RWPE2 (cell line): ENCODE data around the gene DLX4.
A peak's percentile ranks its signal among the peaks of the same experiment; 100 is the strongest.

ENCODE experiments used
- ATAC-seq: fragments of 200-7000 bp; cut with Tn5 transposase; 3 replicates; pipeline ENCODE4 v1.9.1; 2021; ENCODE audit warnings: low read depth
- DNase-seq: peaks from one replicate; pipeline ENCODE4 v3.0.0-alpha.2; 2020; ENCODE audit warnings: low spot score
- H3K27ac ChIP-seq: fragments of 450-650 bp; 2 replicates; pipeline ENCODE4 v1.5.1; 2017; ENCODE audit warnings: mild to moderate bottlenecking; ENCODE audit not compliant: poor library complexity, severe bottlenecking
- H3K27me3 ChIP-seq: fragments of 250-450 bp; sonication (Bioruptor Pico); 2 replicates; pipeline ENCODE4 v1.5.1; 2021; ENCODE audit warnings: mild to moderate bottlenecking, moderate library complexity; ENCODE audit not compliant: insufficient read depth, poor library complexity, severe bottlenecking
- H3K36me3 ChIP-seq: fragments of 250-450 bp; sonication (Bioruptor Pico); 2 replicates; pipeline ENCODE4 v1.5.1; 2020; ENCODE audit warnings: low read depth, mild to moderate bottlenecking, moderate library complexity
- H3K4me1 ChIP-seq: fragments of 250-450 bp; sonication (Bioruptor Pico); 2 replicates; pipeline ENCODE4 v1.5.1; 2021; ENCODE audit warnings: mild to moderate bottlenecking, moderate library complexity; ENCODE audit not compliant: insufficient read depth, poor library complexity, severe bottlenecking
- H3K4me3 ChIP-seq: fragments of 250-450 bp; sonication (Bioruptor Pico); 2 replicates; pipeline ENCODE4 v1.5.1; 2021; ENCODE audit warnings: mild to moderate bottlenecking, moderate library complexity; ENCODE audit not compliant: severe bottlenecking
- H3K9me3 ChIP-seq: fragments of 250-450 bp; sonication (Bioruptor Pico); 2 replicates; pipeline ENCODE4 v1.5.1; 2021; ENCODE audit warnings: mild to moderate bottlenecking, moderate library complexity; ENCODE audit not compliant: severe bottlenecking
- TF ChIP-seq, protein P1 (sequence below): fragments of 450-650 bp; IDR thresholded peaks from one replicate; pipeline ENCODE4 v1.5.1; 2017; ENCODE audit warnings: mild to moderate bottlenecking, moderate library complexity; ENCODE audit not compliant: poor library complexity, severe bottlenecking

Gene DLX4

DNA sequence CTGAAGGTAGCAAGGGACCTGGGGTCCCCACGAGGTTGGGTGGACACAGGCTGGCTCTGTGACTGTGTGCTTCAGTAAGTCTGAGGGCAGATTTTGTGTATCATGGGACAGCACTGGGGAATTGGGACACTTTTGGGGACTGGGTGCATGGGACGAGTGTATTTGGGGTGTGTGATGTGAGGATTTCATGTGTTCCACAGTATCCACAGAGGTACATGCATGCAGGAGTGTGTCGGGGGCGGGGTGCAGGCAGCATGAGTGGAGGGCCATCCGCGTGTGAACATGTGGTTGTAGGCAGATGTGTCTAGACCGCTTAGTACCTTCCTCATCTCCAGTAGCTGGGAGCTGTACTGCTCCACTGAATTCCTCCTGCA is 27.1 kb downstream of the DLX4 start:
- TF ChIP-seq, protein P1, sequence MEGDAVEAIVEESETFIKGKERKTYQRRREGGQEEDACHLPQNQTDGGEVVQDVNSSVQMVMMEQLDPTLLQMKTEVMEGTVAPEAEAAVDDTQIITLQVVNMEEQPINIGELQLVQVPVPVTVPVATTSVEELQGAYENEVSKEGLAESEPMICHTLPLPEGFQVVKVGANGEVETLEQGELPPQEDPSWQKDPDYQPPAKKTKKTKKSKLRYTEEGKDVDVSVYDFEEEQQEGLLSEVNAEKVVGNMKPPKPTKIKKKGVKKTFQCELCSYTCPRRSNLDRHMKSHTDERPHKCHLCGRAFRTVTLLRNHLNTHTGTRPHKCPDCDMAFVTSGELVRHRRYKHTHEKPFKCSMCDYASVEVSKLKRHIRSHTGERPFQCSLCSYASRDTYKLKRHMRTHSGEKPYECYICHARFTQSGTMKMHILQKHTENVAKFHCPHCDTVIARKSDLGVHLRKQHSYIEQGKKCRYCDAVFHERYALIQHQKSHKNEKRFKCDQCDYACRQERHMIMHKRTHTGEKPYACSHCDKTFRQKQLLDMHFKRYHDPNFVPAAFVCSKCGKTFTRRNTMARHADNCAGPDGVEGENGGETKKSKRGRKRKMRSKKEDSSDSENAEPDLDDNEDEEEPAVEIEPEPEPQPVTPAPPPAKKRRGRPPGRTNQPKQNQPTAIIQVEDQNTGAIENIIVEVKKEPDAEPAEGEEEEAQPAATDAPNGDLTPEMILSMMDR = no peak
- Histone ChIP-seq H3K27me3 (peaks cover 10% of the 10 kb centered on the region), H3K4me1 (peaks cover 10% of the 10 kb centered on the region), H3K27ac (no peak overlapping the region), H3K9me3 (no peaks in the 10 kb centered on the region), H3K4me3 (no peak overlapping the region), H3K36me3 (no peaks in the 10 kb centered on the region)
- no peak for DNase-seq
- no peak for ATAC-seq

DNA sequence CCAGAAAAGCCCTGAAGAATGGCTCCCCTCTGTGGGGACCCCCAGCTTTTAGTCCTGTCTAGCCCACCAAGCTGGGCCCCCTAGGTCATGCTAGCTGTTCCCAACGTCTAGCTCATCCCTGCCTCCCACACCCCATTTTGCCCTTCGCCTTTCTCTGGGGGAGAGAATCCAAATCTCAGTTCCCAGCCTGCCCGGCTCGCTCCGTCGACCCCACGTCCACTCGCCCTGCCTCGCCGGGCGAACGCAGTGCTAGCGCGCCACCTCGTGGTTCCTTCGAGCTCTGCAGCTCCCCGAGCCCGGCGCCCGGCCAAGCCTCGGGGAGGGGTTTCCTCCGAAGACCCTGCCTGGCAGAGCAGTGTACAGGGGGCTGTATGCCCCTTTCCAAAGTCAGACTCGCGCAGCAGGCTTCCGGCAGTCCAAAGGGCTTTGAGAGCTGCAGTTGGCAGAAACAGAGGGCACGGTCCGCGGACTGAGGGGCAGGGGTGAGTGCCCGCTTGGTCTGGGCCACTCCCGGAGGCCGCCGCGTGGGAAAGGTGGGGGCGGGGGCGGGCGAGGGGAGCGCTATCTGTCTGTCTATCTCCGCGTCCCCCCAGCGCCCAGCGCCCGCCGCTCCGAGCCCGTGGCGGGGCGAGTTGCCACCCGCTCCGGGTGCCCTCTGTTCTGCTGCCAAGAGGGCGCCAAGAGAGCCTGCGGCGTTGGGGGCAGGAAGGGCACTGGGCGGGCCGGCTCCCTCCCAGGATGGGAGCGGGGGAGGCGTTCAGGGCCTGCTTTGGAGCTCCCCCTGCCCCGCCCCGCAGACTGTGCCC is 27.7 kb downstream of the DLX4 start:
- ATAC-seq (peak; percentile 22; the same call in 2 of the 3 replicates), DNase-seq (no peak)
- TF ChIP-seq, protein P1 = peak; percentile 96
- no peaks in the 10 kb centered on the region for H3K36me3 ChIP-seq
- peaks cover 10% of the 10 kb centered on the region for H3K27me3 ChIP-seq
- H3K4me1 ChIP-seq = peaks cover 10% of the 10 kb centered on the region
- no peaks in the 10 kb centered on the region for H3K9me3 ChIP-seq
- peak overlapping the region; percentile 26 for H3K4me3 ChIP-seq
- no peak overlapping the region for H3K27ac ChIP-seq

DNA sequence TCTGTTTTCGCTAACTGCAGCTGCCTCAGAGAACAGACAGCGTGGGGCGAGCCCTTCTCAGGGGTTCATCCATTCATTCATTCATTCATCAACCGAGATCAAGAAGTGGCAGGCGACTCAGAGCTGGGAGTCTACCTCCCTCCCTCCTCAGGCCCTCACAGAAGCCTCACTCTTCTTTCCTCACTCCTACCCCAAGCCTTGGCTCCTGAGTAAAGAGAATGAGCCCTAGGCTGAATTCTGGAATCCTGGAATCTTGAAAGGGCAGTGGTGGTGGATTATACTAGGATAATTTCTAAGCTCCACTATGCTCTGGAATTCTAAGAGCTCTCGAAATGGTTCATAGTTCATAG is 28.3 kb downstream of the DLX4 start:
- Histone ChIP-seq H3K9me3 (no peaks in the 10 kb centered on the region), H3K27ac (no peak overlapping the region), H3K4me1 (peaks cover 10% of the 10 kb centered on the region), H3K27me3 (peaks cover 10% of the 10 kb centered on the region), H3K36me3 (no peaks in the 10 kb centered on the region), H3K4me3 (no peak overlapping the region)
- DNase-seq (no peak), ATAC-seq (no peak; the same call in 2 of the 3 replicates)
- TF ChIP-seq, protein P1 = no peak

DNA sequence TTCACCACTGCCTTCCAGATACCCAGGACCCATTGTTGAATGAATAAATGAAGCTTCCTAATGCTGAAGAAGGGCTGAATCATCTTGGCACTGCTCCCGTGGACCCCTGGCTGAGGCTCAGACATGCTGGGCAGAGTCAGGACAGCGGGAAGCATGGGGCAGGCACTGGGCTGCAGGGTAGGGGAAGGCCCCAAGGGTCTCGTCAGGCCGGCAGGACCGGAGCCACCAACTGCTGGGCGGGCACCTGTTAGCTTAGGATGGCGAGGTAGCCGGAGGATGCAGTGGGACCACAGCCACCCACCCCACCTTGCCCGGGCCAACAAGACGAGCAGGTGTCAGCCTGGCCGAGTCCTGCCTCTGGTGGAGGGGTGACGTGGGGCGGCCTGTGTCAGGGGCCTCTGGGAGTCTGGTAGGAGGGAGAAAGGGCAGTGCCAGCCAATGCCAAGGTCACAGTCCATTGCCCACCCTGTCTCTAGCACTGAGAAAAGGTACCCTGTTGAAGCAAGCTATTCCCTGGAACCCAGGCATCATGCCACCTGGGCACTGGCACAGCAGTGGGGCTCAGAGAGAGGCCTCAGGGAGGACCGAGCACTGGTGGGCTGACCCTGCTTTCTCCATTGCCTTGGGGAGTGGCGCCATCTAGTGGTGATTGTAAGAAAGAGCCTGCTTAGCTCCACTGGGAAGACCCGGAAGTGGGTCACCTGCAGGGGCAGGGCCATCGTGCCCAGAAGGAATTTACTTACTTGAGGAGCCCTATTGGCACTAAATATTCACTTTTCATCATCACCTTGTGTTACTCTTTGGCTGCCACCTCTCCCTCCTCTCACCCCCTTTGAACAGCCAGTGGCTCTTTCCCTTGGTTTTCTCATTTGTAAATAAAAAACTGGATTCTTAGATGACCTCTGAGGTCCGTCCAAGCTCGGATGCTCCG is 29.0 kb downstream of the DLX4 start:
- Histone ChIP-seq H3K27ac (no peak overlapping the region), H3K36me3 (no peaks in the 10 kb centered on the region), H3K4me3 (no peak overlapping the region), H3K27me3 (peaks cover 10% of the 10 kb centered on the region), H3K4me1 (peaks cover 7% of the 10 kb centered on the region), H3K9me3 (no peaks in the 10 kb centered on the region)
- DNase-seq = no peak
- ATAC-seq = peak; percentile 75
- TF ChIP-seq, protein P1 = peak; percentile 93
